Activated CD8-positive, alpha-beta memory T cell treated with anti-CD3 and anti-CD28 coated beads for 36 hours (primary cell): ENCODE results near the gene BNC1. TPM values are rescaled to one million over a fixed set of nuclear protein-coding genes. Genes with fewer than 3 reads are reported as not detected.

ENCODE experiments used
- CTCF ChIA-PET: fragments of 350-600 bp; sonication (Branson Sonifier 250); formaldehyde crosslinking; loops from one replicate; lab custom pipeline; 2021; ENCODE audit warnings: antibody characterized with exemption; lab: Charles Lee
- POLR2A ChIA-PET: fragments of 350-600 bp; sonication (Branson Sonifier 250); formaldehyde crosslinking; loops from one replicate; lab custom pipeline; 2021; ENCODE audit warnings: antibody characterized with exemption; lab: Charles Lee
- total RNA-seq, 2 experiments: library from RNA; stranded (reverse); gene quantifications; one replicate each; pipeline ENCODE4 v1.2.3, GENCODE V29; 2021

The BNC1 gene
- total RNA-seq, 2 experiments from 2014 or later = not detected

DNA sequence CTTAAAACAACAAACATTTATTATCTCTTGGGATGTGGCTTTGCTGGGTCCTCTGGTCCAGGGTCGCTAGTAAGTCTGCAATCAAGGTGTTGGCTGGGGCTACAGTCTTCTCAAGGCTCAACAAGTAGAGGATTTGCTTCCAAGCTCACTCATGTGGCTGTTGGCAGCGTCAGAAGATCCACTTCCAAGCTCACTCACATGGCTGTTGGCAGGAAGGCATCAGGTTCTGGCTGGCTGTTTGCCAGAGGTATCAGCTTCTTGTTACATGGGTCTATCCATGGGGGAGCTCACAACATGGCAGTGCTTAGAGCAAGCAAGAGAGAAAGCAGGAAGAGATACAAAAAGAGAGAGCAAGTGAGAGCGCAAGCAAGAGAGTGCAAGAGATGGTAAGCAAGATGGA lies 15.0 kb upstream of the BNC1 start:
- POLR2A ChIA-PET = no interaction called here
- CTCF ChIA-PET = no interaction called here

GRCh38 chr15:83295417-83295816 lies 11.0 kb upstream of the BNC1 start:
- ChIA-PET CTCF (no interaction called here), POLR2A (no interaction called here)

GRCh38 chr15:83293201-83293600 lies 8.7 kb upstream of the BNC1 start:
- CTCF ChIA-PET = no interaction called here
- POLR2A ChIA-PET = no interaction called here

DNA sequence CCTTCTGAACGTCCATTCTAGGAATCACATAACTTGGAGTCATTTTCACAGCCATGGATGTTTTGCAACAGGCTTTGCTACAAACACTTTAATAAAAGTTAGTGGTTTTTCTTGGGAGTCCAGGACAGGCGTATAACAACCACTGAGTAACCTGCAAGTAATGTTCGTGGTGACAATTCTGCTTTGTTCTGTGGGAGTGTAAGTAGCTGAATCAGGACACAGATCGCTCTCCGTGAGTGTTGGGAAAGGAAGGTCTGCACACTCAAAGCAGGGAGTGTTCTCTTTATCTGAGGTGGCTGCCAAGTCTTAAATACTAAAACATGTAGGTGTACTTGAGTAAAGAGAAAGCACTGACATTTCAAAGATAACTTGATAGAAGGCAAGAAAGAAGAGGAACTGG lies 7.9 kb upstream of the BNC1 start:
- CTCF ChIA-PET = no interaction called here
- POLR2A ChIA-PET = no interaction called here

DNA sequence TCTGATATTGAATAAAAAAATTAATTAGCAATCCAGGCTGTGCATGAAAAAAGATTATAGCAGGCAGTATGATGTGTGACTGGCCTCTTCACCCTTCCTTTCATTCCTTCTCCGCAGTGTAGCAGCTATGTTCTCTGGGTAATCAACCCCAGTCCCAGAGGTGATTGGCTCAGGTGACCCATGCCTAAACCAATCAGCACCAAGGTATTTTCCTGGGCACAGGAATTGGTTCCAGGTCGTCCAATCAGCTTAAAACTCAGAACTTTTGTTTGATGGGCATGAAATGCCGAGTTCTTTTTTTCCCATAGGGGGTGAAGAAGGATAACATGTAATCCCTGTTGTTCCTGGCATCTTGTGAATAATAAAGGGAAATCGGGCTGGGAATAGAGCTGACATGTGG lies 5.8 kb upstream of the BNC1 start:
- CTCF ChIA-PET = no interaction called here

DNA sequence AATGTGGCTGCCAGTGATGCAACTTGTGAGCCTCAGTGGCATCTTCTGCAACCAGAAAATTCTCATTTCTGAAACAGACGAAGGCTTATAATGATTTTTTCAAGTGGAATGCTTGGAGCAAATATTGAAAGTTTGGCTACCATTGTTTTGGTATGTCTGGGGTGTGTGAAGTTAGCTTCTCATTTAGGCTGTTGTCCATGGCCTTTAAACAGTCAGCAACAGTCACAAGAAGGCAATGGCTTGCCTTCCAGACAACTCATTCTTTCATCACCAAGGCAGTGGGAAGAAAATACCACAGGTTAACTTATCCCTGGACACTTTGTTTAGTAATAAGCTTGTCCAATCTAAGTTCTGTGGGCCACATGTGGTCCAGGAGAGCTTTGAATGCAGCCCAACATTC lies 4.7 kb upstream of the BNC1 start:
- ChIA-PET POLR2A (no interaction called here), CTCF (no interaction called here)

More for the DNA sequence above, 5.8 kb upstream of the BNC1 start:
- POLR2A ChIA-PET = no interaction called here

- POLR2A ChIA-PET = no interaction called here
- CTCF ChIA-PET = no interaction called here
These were observed 3.9 kb upstream of the BNC1 start for GRCh38 chr15:83288381-83288801.

DNA sequence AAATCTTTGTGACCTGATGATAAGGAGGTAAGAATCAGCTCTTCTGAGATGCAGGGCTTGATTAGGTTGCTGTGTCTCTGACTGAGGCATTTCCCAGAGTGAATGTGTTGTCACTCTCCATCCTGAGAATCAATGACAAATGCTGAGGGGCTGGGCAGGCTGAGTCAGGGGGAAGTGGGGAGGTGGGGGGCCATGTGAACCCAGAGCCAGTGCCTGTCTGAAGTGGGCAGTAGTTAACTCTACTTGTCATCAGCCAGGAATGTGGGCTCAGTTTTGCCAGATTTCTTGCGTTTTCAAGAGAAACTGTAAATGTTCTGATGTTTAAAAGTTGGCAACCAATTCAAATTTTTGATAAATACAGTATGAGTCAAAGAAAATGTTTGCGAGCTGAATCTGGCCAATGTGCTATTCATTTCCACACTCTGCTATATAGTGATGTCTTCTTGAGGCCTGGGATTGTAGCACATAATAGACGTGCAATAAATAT lies 3.1 kb upstream of the BNC1 start:
- CTCF ChIA-PET = no interaction called here
- POLR2A ChIA-PET = no interaction called here

GRCh38 chr15:83285979-83286553 lies 1.6 kb upstream of the BNC1 start:
- ChIA-PET POLR2A (no interaction called here), CTCF (no interaction called here)

- ChIA-PET CTCF (no interaction called here), POLR2A (no interaction called here)
These were observed 967 bp upstream of the BNC1 start for GRCh38 chr15:83285284-83285978.

GRCh38 chr15:83283813-83284558 lies 478 bp downstream of the BNC1 start:
- POLR2A ChIA-PET = interaction anchor here (0.6 kb wide), 1 partner anchor 1254 kb away, joined by 3 read pairs; no protein-coding TSS in a partner anchor
- CTCF ChIA-PET = no interaction called here

DNA sequence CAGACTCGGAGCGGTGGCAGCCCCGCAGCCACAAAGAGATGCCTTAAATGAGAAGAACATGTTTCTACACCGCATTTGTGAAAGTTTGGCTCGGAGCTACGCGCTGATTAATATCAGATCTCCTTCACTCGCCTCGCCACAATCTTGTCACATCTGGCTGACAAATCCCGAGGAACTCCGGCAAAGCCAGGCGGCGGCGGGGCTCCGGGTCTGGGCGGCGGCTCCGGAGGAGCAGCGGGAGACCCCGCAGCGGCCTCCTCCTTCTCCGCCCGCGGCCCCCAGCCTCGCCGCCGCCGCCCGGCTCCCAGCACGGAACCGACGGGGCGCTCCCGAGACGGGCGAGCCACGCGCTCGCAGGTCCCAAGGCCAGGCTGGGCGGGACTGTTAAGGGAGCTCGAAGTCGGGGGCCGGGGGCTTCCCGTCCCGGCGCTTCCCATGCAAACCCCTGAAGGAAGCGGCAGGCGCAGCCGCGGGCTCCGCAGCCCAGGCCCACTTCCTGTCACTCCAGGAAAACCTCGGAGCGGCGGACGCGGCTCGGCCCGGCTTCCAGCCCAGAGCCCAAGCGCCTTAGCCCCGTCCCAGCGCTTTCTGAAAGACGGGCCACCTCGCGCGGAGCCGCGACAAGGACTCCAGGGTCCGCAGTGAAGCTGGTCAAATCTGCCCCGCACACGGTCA lies 1.2 kb downstream of the BNC1 start:
- ChIA-PET POLR2A (interaction anchor here (0.6 kb wide), 1 partner anchor 1253 kb away, joined by 3 read pairs; no protein-coding TSS in a partner anchor), CTCF (no interaction called here)

DNA sequence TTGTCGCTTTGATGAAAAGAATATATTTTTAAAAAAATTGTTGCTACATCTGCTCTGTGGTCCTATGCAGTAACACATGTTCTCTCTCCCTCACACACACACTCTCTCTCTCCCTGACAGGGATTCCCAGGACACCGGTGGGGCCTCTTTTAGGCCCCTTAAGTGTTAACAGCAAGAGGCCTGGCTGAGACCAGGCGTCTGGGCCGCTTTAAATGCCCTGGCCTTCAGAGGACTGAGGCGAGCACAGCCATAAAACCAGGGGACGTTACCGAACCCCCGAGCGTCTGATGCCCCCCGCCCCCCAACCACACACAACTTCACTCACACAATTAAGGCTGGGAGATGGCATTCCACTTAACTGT lies 1.7 kb downstream of the BNC1 start:
- ChIA-PET POLR2A (no interaction called here), CTCF (no interaction called here)

- ChIA-PET CTCF (no interaction called here), POLR2A (no interaction called here)
These were observed 2.3 kb downstream of the BNC1 start for GRCh38 chr15:83282141-83282540.

- ChIA-PET CTCF (no interaction called here), POLR2A (no interaction called here)
These were observed 6.3 kb downstream of the BNC1 start for GRCh38 chr15:83278191-83278590.

DNA sequence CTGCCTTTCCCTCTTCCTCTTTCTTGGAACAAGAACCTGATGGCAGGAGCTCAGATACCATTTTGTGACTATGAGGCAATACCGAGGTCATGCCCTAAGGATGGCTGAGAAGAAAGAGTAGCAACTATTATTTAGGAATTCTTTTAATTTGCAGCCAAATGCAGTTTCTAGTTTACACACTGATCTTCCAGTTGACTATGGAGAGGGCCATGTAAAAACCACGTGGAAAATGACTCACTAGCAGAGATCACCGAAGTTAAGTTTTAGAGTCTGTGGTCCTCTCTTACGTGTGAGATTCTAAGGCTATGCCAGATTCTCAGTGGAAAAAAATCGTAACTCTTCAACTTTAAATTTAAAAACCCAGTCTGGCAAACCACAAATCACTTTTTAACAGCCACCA lies 7.8 kb downstream of the BNC1 start:
- CTCF ChIA-PET = no interaction called here
- POLR2A ChIA-PET = no interaction called here

- CTCF ChIA-PET = no interaction called here
- POLR2A ChIA-PET = no interaction called here
These were observed 9.1 kb downstream of the BNC1 start for GRCh38 chr15:83275412-83275811.

GRCh38 chr15:83270176-83270575 lies 14.3 kb downstream of the BNC1 start:
- POLR2A ChIA-PET = no interaction called here
- CTCF ChIA-PET = no interaction called here

DNA sequence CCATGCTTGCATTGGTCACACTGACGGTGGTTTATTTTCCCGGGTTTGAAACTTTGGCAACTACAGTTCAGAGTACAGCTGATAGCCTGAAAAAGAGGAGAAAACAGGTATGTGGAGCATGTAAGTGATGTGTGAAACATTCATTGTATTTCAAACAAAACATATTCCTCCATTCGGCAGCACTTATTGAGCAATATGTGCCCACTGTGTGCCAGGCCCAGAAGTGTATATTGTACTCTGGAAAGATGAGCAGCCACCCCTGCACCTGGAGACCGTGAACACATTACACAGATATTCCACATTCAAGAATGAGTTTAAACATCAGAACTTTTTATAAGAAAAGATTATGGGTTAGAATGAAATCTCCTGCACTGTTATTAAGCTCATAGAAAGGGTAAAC lies 16.3 kb downstream of the BNC1 start:
- CTCF ChIA-PET = no interaction called here
- POLR2A ChIA-PET = no interaction called here

DNA sequence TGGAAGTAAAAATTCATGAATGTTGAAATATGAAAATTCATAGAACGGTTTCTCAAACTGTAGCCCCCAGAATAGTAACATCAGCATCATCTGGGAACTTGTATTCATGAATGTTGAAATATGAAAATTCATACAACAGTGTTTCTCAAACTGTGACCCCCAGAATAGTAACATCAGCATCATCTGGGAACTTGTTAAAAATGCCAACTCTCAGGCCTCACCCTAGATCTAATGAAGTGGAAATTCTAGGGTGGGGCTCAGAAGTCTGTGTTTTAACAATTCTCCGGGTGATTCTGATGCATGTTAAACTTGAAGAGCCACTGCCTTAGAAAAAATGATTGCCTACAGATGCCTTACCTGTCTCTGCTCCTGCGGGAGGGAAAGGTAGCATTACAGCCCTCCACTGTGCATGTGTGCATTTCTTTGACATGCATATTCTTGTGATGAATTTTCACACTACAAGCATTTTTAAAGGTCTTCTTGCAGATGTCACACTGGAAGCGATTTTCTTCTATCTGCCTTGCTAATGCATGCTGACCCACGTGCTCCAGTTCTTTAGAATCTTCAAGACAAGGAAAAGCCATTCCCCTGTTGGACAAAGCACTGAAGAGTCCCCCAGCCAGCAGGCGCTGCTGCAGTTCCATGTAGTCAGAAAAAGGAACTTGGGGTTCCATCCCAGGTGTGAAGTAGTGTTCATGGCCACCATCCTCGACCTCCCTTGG lies 21.7 kb downstream of the BNC1 start:
- ChIA-PET CTCF (no interaction called here), POLR2A (no interaction called here)
